ENCODE results near the gene SPG7. TPM values are rescaled to one million over a fixed set of nuclear protein-coding genes. Genes with fewer than 3 reads are reported as not detected.

SPG7 gene
- total and polyA plus RNA-seq, 2 of the 4 experiments (the other 2 are of a cell fraction): 94.6 to 96.8 TPM

DNA sequence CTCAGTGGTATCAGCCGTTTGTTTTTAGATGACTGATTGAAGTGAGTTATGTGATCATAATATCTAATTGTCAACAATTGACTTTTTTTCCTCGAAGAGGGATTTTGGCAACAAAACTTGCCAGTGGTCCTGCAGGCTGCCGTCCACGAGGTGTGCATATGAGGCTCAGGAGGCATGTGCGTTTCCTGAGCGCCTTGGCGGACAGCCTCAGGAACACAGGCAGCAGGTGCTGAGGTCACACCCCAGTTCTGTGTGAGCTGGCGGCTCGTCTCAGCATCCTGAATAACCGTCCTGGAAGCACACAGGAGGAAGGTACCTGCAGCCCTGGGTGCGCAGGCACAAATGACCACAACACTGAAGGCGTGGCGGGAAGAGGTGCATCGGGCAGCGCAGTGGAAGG is 11.7 kb downstream of the SPG7 start:
- ChIA-PET POLR2A (ENCODE audit: unreplicated experiment) (no interaction called here), CTCF (no interaction called here)
- Histone ChIP-seq H3K27me3 (ENCODE audit: control insufficient read depth, insufficient read depth, low read length) (no peaks in the 10 kb centered on the region), H4K5ac (ENCODE audit: low read depth, low read length) (no peak overlapping the region), H3K18ac (ENCODE audit: low read depth, low read length) (no peak overlapping the region), H3K36me3 (ENCODE audit: control insufficient read depth, insufficient read depth, low read length) (peaks cover 72% of the 10 kb centered on the region), H3K27ac (ENCODE audit: insufficient read depth, low read length) (no peak overlapping the region), H3K23ac (ENCODE audit: low read depth, low read length) (no peak overlapping the region), H3K14ac (replicated peaks; ENCODE audit: low read depth, low read length) (no peak overlapping the region), H3K9me3 (ENCODE audit: control insufficient read depth, insufficient read depth, low read length) (no peaks in the 10 kb centered on the region), H4K91ac (ENCODE audit: insufficient read depth, low read depth, low read length) (no peak overlapping the region), H2BK120ac (ENCODE audit: low read depth, low read length) (no peak overlapping the region), H3K9me1 (ENCODE audit: insufficient read depth, low read length) (peaks cover 3% of the 10 kb centered on the region), H3K4me1 (ENCODE audit: control insufficient read depth, insufficient read depth, low read length) (no peaks in the 10 kb centered on the region), H2BK5ac (ENCODE audit: low read depth, low read length, poor library complexity, severe bottlenecking) (no peak overlapping the region), H2AFZ (replicated peaks; ENCODE audit: low read length, poor library complexity) (peak overlapping the region; percentile 41), H2BK15ac (ENCODE audit: low read depth, low read length) (no peak overlapping the region), H3K79me1 (ENCODE audit: low read depth in 1 of 2, low read length in 2 of 2) (peaks cover 33 to 73% of the 10 kb centered on the region in 2 experiments), H2BK20ac (ENCODE audit: low read depth, low read length) (no peak overlapping the region), H2AK9ac (replicated peaks; ENCODE audit: low read depth, low read length, poor library complexity) (no peak overlapping the region), H4K20me1 (ENCODE audit: insufficient read depth, low read length) (peaks cover 37% of the 10 kb centered on the region), H2AK5ac (ENCODE audit: low read depth, low read length) (no peak overlapping the region), H3K9ac (ENCODE audit: low read depth, low read length) (no peak overlapping the region), H3K4ac (ENCODE audit: low read depth, low read length) (no peak overlapping the region), H3K4me3 (ENCODE audit: insufficient read depth, low read depth, low read length) (no peak overlapping the region), H3K56ac (ENCODE audit: extremely low read depth, insufficient read depth, low read length) (no peak overlapping the region), H4K8ac (ENCODE audit: low read depth in 2 of 2, low read length in 2 of 2) (no peak overlapping the region), H3K4me2 (ENCODE audit: low read depth, low read length) (no peak overlapping the region)
- ATAC-seq (ENCODE audit: low read depth) (no peak), DNase-seq (no peak)
- dilution Hi-C loops (cut with HindIII; ENCODE audit: low sequenced_read_pairs, unreplicated experiment): no loop called here
- WGBS, 2 experiments (ENCODE audit: extremely low coverage in 2 of 2, insufficient read length in 1 of 2): 98% methylated on average over 14 of the region's 15 CpGs; no CpG with 5 or more reads in 1 of the 2 experiments
- TF ChIP-seq, protein P1, sequence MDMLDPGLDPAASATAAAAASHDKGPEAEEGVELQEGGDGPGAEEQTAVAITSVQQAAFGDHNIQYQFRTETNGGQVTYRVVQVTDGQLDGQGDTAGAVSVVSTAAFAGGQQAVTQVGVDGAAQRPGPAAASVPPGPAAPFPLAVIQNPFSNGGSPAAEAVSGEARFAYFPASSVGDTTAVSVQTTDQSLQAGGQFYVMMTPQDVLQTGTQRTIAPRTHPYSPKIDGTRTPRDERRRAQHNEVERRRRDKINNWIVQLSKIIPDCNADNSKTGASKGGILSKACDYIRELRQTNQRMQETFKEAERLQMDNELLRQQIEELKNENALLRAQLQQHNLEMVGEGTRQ (IDR thresholded peaks at IDR 0.05; ENCODE audit: low read depth, low read length): no peak
- TF ChIP-seq RCOR1 (IDR thresholded peaks at IDR 0.05; ENCODE audit: insufficient replicate concordance, low read length) (no peak), MAZ (IDR thresholded peaks at IDR 0.05; ENCODE audit: borderline replicate concordance, low read depth, low read length) (no peak), CHD1 (IDR thresholded peaks at IDR 0.05; ENCODE audit: low read depth, low read length) (no peak), MXI1 (IDR thresholded peaks at IDR 0.05; ENCODE audit: borderline replicate concordance, low read depth, low read length) (no peak), CEBPB (IDR thresholded peaks at IDR 0.05; ENCODE audit: low read depth, low read length) (no peak), SMC3 (IDR thresholded peaks at IDR 0.05; ENCODE audit: low read depth, low read length) (no peak), RAD21 (IDR thresholded peaks at IDR 0.05; ENCODE audit: low read length) (no peak), RFX5 (IDR thresholded peaks at IDR 0.05; ENCODE audit: low read depth, low read length) (no peak), BHLHE40 (IDR thresholded peaks at IDR 0.05; ENCODE audit: low read depth, low read length) (no peak), FOS (IDR thresholded peaks at IDR 0.05; ENCODE audit: low read depth, low read length) (no peak), MAFK (IDR thresholded peaks at IDR 0.05; ENCODE audit: low read depth, low read length) (no peak)
- TF ChIP-seq, protein P2, sequence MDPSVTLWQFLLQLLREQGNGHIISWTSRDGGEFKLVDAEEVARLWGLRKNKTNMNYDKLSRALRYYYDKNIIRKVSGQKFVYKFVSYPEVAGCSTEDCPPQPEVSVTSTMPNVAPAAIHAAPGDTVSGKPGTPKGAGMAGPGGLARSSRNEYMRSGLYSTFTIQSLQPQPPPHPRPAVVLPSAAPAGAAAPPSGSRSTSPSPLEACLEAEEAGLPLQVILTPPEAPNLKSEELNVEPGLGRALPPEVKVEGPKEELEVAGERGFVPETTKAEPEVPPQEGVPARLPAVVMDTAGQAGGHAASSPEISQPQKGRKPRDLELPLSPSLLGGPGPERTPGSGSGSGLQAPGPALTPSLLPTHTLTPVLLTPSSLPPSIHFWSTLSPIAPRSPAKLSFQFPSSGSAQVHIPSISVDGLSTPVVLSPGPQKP (IDR thresholded peaks at IDR 0.05; ENCODE audit: borderline replicate concordance, low read depth, low read length): no peak
- TF ChIP-seq, protein P3, sequence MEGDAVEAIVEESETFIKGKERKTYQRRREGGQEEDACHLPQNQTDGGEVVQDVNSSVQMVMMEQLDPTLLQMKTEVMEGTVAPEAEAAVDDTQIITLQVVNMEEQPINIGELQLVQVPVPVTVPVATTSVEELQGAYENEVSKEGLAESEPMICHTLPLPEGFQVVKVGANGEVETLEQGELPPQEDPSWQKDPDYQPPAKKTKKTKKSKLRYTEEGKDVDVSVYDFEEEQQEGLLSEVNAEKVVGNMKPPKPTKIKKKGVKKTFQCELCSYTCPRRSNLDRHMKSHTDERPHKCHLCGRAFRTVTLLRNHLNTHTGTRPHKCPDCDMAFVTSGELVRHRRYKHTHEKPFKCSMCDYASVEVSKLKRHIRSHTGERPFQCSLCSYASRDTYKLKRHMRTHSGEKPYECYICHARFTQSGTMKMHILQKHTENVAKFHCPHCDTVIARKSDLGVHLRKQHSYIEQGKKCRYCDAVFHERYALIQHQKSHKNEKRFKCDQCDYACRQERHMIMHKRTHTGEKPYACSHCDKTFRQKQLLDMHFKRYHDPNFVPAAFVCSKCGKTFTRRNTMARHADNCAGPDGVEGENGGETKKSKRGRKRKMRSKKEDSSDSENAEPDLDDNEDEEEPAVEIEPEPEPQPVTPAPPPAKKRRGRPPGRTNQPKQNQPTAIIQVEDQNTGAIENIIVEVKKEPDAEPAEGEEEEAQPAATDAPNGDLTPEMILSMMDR (conservative IDR thresholded peaks at IDR 0.05; ENCODE audit: low read depth, low read length): no peak
- in situ Hi-C loops (cut with MboI; ENCODE audit: low sequenced_read_pairs): no loop called here
- intact Hi-C loops (cut with micrococcal nuclease): no loop called here
- BruUV-seq (replicated peaks): no TSS peak

Measured in IMR-90 (cell line).